CD14-positive monocyte (primary cell): ENCODE data around the gene RNF167. TPM values are rescaled to one million over a fixed set of nuclear protein-coding genes. Genes with fewer than 3 reads are reported as not detected.
A peak's percentile ranks its signal among the peaks of the same experiment; 100 is the strongest.

Source experiments
- DNase-seq, 3 donors: peaks; one replicate each; pipeline ENCODE4 v3.0.0-alpha.2; 2011 to 2022
- H2AFZ ChIP-seq: 2 replicates; pipeline ENCODE4 v1.6.0; 2012; ENCODE audit warnings: mild to moderate bottlenecking, low read depth, low read length, inconsistent platforms; ENCODE audit not compliant: insufficient read depth, poor library complexity, severe bottlenecking
- H3K27ac ChIP-seq, 2 donors: 1 replicate in 1 of 2; 2 replicates in 1 of 2; pipeline ENCODE4 v1.5.1; 2012 to 2013; ENCODE audit warnings: low read length in 2 of 2, control low read depth in 1 of 2, inconsistent platforms in 1 of 2, low read depth in 1 of 2, mild to moderate bottlenecking in 1 of 2
- H3K27me3 ChIP-seq, 2 donors: one replicate each; pipeline versions ENCODE4 v1.6.0 to v1.6.1; 2011 to 2013; ENCODE audit warnings: low read length in 2 of 2; ENCODE audit not compliant: control insufficient read depth in 2 of 2, insufficient read depth in 2 of 2
- H3K36me3 ChIP-seq, 2 donors: replicated peaks in 1 of 2; 1 replicate in 1 of 2; 2 replicates in 1 of 2; pipeline versions ENCODE4 v1.5.1 to v1.6.1; 2012 to 2013; ENCODE audit warnings: low read length in 2 of 2, control low read depth in 1 of 2, inconsistent platforms in 1 of 2, mild to moderate bottlenecking in 1 of 2; ENCODE audit not compliant: insufficient read depth in 2 of 2, control insufficient read depth in 1 of 2
- H3K4me1 ChIP-seq, 2 donors: 1 replicate in 1 of 2; 2 replicates in 1 of 2; pipeline versions ENCODE4 v1.5.1 to v1.6.1; 2012 to 2013; ENCODE audit warnings: low read length in 2 of 2, control low read depth in 1 of 2, inconsistent platforms in 1 of 2, mild to moderate bottlenecking in 1 of 2, moderate library complexity in 1 of 2; ENCODE audit not compliant: insufficient read depth in 2 of 2, control insufficient read depth in 1 of 2
- H3K4me2 ChIP-seq: replicated peaks from 2 replicates; pipeline ENCODE3; 2012; ENCODE audit warnings: low read length, moderate library complexity, mild to moderate bottlenecking; ENCODE audit not compliant: poor library complexity, severe bottlenecking; ENCODE audit errors: extremely low read depth
- H3K4me3 ChIP-seq, 3 experiments: fragments of 200-600 bp in 1 of 3; sonication (generic) in 1 of 3; replicated peaks in 1 of 3; 1 replicate in 2 of 3; 2 replicates in 1 of 3; pipeline ENCODE4 v1.5.1; 2011 to 2013; ENCODE audit warnings: low read length in 3 of 3, mild to moderate bottlenecking in 3 of 3, control low read depth in 2 of 3, low read depth in 2 of 3, inconsistent platforms in 1 of 3, moderate library complexity in 1 of 3
- H3K79me2 ChIP-seq: 2 replicates; pipeline ENCODE4 v1.6.0; 2012; ENCODE audit warnings: mild to moderate bottlenecking, control low read depth, inconsistent platforms, low read length, moderate library complexity; ENCODE audit not compliant: insufficient read depth
- H3K9ac ChIP-seq: 2 replicates; pipeline ENCODE4 v1.6.0; 2017; ENCODE audit warnings: low read length, mild to moderate bottlenecking; ENCODE audit not compliant: insufficient read depth, poor library complexity, severe bottlenecking
- H3K9me3 ChIP-seq, 2 donors: replicated peaks in 1 of 2; 1 replicate in 1 of 2; 2 replicates in 1 of 2; pipeline versions ENCODE4 v1.5.1 to v1.6.1; 2012 to 2013; ENCODE audit warnings: low read length in 2 of 2, control low read depth in 1 of 2; ENCODE audit not compliant: control insufficient read depth in 1 of 2, insufficient read depth in 1 of 2
- H4K20me1 ChIP-seq: 2 replicates; pipeline ENCODE4 v1.6.0; 2012; ENCODE audit warnings: mild to moderate bottlenecking, low read length, control low read depth, moderate library complexity; ENCODE audit not compliant: insufficient read depth
- H3K27ac Mint-ChIP-seq, 7 donors: one replicate each; pipeline ENCODE4 v1.8.0; 2020; ENCODE audit warnings: mild to moderate bottlenecking in 7 of 7, mixed read lengths in 7 of 7, moderate library complexity in 6 of 7, inconsistent platforms in 2 of 7
- H3K27me3 Mint-ChIP-seq, 3 donors: one replicate each; pipeline ENCODE4 v1.8.0; 2021 to 2022; ENCODE audit warnings: low read depth in 3 of 3, mild to moderate bottlenecking in 3 of 3, mixed read lengths in 3 of 3, moderate library complexity in 3 of 3, inconsistent platforms in 1 of 3
- H3K36me3 Mint-ChIP-seq, 2 donors: one replicate each; pipeline ENCODE4 v1.8.0; 2020; ENCODE audit warnings: mixed read lengths in 2 of 2, inconsistent platforms in 1 of 2, mild to moderate bottlenecking in 1 of 2
- H3K4me1 Mint-ChIP-seq: one replicate; pipeline ENCODE4 v1.8.0; 2020; ENCODE audit warnings: mild to moderate bottlenecking, mixed read lengths
- H3K4me3 Mint-ChIP-seq, 2 donors: one replicate each; pipeline ENCODE4 v1.8.0; 2020; ENCODE audit warnings: mild to moderate bottlenecking in 2 of 2, mixed read lengths in 2 of 2, moderate library complexity in 1 of 2
- H3K9me3 Mint-ChIP-seq, 7 donors: one replicate each; pipeline ENCODE4 v1.8.0; 2020 to 2022; ENCODE audit warnings: mixed read lengths in 7 of 7, mild to moderate bottlenecking in 6 of 7, moderate library complexity in 6 of 7, inconsistent platforms in 2 of 7
- WGBS: methylation state at CpG from one replicate; pipeline ENCODE4 v1.1.5; 2013; ENCODE audit warnings: missing lambda C conversion rate; ENCODE audit not compliant: insufficient coverage; 5-methylcytosine and 5-hydroxymethylcytosine counted together
- intact Hi-C, 2 donors: fragments of 100-400 bp; cut with micrococcal nuclease; formaldehyde crosslinking; loops; one replicate each; pipeline versions ENCODE4 v1.15.0 to v1.15.1; 2023
- polyA plus RNA-seq, 3 donors: library from polyadenylated mRNA; depleted of rRNA in 1 of 3; unstranded in 2 of 3; stranded (reverse) in 1 of 3; fragments of 300-500 nt in 2 of 3; fragments of >200 nt in 1 of 3; fragmentation: Illumina TruSeq in 2 of 3; gene quantifications; 1 replicate in 2 of 3; 2 replicates in 1 of 3; pipeline ENCODE4 v1.2.3, GENCODE V29; 2012 to 2021
- TF ChIP-seq, protein P1 (sequence below): fragments of 200-600 bp; IDR thresholded peaks from one replicate; pipeline ENCODE4 v1.8.0; 2022; ENCODE audit warnings: antibody characterized with exemption, mild to moderate bottlenecking

Gene RNF167
- polyA plus RNA-seq, 3 donors, result 17.2 to 105 (median 20.6) TPM

DNA sequence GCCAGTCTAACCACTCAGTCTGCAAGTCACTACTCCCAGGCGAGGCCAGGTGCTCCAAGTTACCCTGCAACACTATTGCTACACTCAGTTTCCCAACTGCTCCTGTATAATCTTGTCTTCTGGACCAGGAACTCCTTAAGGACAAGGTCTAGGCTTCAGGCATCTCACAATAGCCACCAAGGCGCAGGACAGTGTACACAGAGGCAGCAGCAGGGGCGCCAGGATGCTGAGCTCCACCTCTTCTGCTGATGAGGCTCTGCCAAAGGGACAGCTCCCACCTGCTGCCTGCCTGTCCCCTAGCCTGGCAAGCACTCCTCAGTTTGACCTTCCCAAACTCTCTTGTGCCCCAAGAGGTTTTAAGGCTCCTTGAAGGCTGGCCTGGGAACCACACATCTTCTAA is 3.6 kb upstream of the RNF167 start:
- Mint-ChIP-seq H3K4me1 (peaks cover 58% of the 10 kb centered on the region), H3K36me3 (peaks cover 29 to 30% of the 10 kb centered on the region in 2 donors), H3K27ac (peak overlapping the region in 3 of 7 donors; percentile 21 to 80 (median 60)), H3K27me3 (peaks cover 7 to 14% (median 8%) of the 10 kb centered on the region in 3 donors), H3K9me3 (no peaks in the 10 kb centered on the region), H3K4me3 (no peak overlapping the region)
- H3K36me3 ChIP-seq, result peaks cover 20 to 23% of the 10 kb centered on the region in 2 donors
- no peaks in the 10 kb centered on the region for H3K9me3 ChIP-seq
- intact Hi-C loops, result loop anchor here in 1 of 2 donors (5.0 kb wide), 1 partner anchor 41 kb away; no protein-coding TSS in a partner anchor
- H3K4me2 ChIP-seq, result no peak overlapping the region
- 91% methylated on average over 3 of the region's 3 CpGs for WGBS
- no peak overlapping the region for H2AFZ ChIP-seq
- no peak overlapping the region for H3K27ac ChIP-seq
- no peak for DNase-seq
- H3K79me2 ChIP-seq, result peaks cover 36% of the 10 kb centered on the region
- H3K9ac ChIP-seq, result no peak overlapping the region
- H3K27me3 ChIP-seq, result no peaks in the 10 kb centered on the region
- H3K4me1 ChIP-seq, result peaks cover 50 to 57% of the 10 kb centered on the region in 2 donors
- no peak overlapping the region for H3K4me3 ChIP-seq
- peaks cover 27% of the 10 kb centered on the region for H4K20me1 ChIP-seq
- TF ChIP-seq, protein P1, sequence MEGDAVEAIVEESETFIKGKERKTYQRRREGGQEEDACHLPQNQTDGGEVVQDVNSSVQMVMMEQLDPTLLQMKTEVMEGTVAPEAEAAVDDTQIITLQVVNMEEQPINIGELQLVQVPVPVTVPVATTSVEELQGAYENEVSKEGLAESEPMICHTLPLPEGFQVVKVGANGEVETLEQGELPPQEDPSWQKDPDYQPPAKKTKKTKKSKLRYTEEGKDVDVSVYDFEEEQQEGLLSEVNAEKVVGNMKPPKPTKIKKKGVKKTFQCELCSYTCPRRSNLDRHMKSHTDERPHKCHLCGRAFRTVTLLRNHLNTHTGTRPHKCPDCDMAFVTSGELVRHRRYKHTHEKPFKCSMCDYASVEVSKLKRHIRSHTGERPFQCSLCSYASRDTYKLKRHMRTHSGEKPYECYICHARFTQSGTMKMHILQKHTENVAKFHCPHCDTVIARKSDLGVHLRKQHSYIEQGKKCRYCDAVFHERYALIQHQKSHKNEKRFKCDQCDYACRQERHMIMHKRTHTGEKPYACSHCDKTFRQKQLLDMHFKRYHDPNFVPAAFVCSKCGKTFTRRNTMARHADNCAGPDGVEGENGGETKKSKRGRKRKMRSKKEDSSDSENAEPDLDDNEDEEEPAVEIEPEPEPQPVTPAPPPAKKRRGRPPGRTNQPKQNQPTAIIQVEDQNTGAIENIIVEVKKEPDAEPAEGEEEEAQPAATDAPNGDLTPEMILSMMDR, result no peak

DNA sequence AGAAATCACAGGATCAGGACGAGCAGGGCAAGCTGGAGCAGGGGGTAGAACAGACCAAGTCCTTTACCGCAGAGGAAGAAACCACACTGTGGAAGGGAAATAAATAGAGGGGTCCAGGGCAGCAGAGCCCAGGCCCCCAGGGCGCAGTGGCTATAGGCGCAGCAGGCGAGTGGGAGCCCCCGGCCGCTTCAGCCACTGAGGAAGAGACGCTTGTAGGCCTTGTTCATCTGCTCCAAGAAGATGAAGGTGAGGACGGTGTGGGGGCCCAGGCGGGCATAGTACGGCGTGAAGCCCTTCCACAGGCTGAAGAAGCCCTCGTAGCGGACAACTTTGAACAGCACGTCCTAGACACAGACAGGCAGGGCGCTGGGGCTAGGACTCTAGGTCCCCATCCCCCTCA is 2.5 kb upstream of the RNF167 start:
- intact Hi-C loops, result loop anchor here in 1 of 2 donors (5.0 kb wide), 1 partner anchor 40 kb away; no protein-coding TSS in a partner anchor
- no peak overlapping the region for H3K27ac Mint-ChIP-seq
- peaks cover 52 to 59% of the 10 kb centered on the region in 2 donors for H3K4me1 ChIP-seq
- H3K4me3 Mint-ChIP-seq, result no peak overlapping the region
- H3K4me1 Mint-ChIP-seq, result peaks cover 59% of the 10 kb centered on the region
- peaks cover 7 to 13% (median 8%) of the 10 kb centered on the region in 3 donors for H3K27me3 Mint-ChIP-seq
- H3K4me3 ChIP-seq, result no peak overlapping the region
- no peaks in the 10 kb centered on the region for H3K9me3 Mint-ChIP-seq
- TF ChIP-seq, protein P1, result no peak
- H3K79me2 ChIP-seq, result peaks cover 47% of the 10 kb centered on the region
- peaks cover 38% of the 10 kb centered on the region in 2 donors for H3K36me3 Mint-ChIP-seq
- no peak overlapping the region for H3K9ac ChIP-seq
- no peak overlapping the region for H3K27ac ChIP-seq
- 94% methylated on average over 14 of the region's 16 CpGs for WGBS
- no peak overlapping the region for H2AFZ ChIP-seq
- no peaks in the 10 kb centered on the region for H3K9me3 ChIP-seq
- H3K27me3 ChIP-seq, result no peaks in the 10 kb centered on the region
- H4K20me1 ChIP-seq, result peaks cover 36% of the 10 kb centered on the region
- no peak for DNase-seq
- H3K36me3 ChIP-seq, result peaks cover 23 to 32% of the 10 kb centered on the region in 2 donors
- H3K4me2 ChIP-seq, result no peak overlapping the region
